ENCODE measurements around the gene SHKBP1.
"Not testable (repeated sequence)": the region's sequence is repeated elsewhere in the genome, so short reads cannot be mapped to it uniquely, and the experiment has no call there.

The SHKBP1 gene

DNA sequence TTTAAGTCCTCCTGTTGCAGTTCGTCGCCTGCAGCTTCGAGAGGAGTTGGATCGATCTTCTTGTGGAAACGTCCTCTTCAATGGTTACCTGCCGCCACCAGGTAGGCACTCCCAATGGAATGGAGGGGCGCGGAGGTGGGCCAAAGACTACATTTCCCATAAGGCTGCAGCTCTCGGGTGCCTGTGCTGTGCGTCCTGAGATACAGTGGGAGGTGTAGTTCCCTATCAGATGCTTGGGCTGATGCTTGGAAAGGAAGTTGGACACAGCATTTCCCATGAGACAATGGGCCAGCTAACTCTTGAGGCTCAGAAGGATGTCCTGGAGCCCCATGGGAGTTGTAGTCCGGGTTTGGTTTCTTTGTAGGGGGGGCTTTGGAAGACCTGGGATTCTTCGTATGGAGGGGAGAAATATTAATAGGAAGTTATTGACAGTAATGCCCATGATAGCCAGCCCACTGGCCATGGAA, 1.8 kb downstream of the SHKBP1 start:
- DNase-seq: peak in 6 of 42 donors; percentile 20 to 61 (median 40)
- intact Hi-C loops (cut with DNase I): no loop called here

DNA sequence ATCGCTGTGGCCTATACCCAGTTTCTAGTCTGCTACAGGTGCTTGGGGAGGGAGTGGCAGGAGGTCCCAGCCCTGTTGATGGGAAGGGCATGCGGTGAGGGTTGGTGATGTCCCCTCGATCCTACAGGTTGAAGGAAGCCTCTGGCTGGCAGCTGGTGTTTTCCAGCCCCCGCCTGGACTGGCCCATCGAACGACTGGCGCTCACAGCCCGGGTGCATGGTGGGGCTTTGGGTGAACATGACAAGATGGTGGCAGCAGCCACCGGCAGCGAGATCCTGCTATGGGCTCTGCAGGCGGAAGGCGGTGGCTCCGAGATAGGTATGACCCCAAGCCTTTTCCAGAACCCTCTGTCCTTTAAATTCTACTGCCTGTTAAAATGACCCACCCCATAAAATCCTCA, 3.9 kb downstream of the SHKBP1 start:
- intact Hi-C loops (cut with DNase I): no loop called here
- no peak for DNase-seq

DNA sequence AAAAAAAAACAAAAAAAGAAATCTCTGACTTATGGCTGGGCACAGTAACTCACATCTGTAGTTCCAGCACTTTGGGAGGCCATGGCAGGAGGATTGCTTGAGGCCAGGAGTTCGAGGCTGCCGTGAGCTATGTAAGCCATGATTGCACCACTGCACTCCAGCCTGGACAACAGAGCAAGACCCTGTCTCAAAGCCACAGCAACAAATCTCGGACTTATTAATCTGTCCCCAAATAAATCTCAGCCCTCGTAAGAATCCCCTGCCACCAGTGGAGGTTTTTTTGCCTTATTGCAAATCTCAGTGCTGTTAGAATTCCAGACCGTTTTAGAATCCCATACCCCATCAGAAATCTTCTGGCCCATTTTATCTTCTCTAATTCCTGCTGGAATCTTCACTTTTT, 4.9 kb downstream of the SHKBP1 start:
- DNase-seq: no peak
- intact Hi-C loops (cut with DNase I): no loop called here

DNA sequence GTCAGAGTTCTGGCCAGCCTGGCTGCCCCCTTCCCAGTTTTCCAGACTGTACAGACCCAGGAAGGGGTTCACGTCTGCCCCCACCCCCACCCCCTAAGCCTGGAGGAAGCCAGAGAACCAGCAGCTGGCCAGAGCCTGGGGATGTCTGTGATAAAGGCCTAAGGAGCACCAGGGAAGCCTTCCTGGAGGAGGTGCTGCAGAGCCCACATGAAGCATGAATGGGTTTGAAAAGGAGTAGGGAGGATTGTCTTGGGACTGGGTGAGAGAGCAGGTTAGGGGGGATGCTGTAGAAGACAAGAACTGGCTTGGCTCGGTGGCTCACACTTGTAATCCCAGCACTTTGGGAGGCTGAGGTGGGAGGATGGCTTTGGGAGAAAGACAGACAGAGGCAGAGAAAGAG, 5.8 kb downstream of the SHKBP1 start:
- intact Hi-C loops (cut with DNase I): no loop called here

DNA sequence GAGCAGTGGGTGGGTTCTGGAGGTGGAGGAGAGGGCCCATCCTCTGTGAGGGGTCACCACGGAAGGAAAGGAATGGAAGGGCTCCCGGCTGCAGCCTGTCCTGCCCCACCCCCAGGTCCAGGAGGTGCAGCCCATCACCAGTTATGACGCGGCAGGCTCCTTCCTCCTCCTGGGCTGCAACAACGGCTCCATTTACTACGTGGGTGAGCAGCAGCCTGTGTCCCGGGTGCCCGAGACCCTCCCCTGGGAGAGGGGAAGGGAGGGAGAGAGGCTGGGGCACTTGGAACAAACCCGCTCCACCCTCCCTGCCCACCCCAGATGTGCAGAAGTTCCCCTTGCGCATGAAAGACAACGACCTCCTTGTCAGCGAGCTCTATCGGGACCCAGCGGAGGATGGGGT, 6.6 kb downstream of the SHKBP1 start:
- intact Hi-C loops (cut with DNase I): no loop called here

More for the DNA sequence above, 5.8 kb downstream of the SHKBP1 start:
- DNase-seq: no peak

DNA sequence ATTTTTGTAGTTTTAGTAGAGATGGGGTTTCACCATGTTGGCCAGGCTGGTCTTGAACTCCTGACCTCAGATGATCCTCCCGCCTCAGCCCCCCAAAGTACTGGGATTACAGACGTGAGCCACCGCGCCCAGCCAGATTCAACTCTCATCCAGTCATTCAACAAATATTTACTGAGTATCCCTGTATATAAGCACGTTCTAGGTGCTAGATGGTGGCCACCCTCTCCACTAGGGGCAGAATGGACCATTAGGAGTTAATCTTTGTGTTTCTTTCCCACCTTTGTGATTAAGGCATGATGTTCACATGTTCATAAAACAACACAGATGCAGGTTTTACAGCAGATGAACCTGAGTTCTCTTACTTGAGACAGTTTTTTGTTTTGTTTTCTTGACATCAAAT, 7.3 kb downstream of the SHKBP1 start:
- no peak for DNase-seq
- intact Hi-C loops (cut with DNase I): no loop called here

More for the DNA sequence above, 6.6 kb downstream of the SHKBP1 start:
- DNase-seq: peak in 3 of 42 donors; percentile 30 to 35 (median 32)

DNA sequence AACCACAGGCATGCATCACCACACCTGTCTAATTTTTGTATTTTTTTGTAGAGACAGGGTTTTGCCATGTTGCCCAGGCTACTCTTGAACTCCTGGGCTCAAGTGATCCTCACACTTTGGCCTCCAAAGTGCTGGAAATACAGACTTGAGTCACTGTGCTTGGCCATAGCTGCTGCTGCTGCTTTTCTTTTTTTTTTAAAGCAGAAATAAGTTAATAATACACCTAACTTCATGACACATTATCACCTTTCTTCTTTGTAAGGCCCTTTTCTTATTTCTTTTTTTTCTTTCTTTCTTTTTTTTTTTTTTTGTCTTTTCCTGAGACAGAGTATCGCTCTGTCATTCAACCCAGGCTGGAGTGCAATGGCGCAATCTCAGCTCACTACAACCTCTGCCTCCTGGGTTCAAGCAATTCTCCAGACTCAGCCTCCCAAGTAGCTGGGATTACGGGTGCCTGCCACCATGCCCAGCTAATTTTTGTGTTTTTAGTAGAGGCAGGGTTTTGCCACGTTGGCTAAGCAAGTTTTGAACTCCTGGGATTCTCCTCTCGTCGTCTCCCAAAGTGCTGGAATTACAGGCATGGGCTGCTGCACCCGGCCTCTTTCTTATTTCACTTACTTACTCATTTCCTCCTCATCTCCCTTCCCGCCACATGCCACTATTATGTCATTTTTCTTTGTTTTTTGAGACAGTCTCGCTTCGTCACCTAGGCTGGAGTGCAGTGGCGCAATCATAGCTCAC, 8.7 kb downstream of the SHKBP1 start:
- intact Hi-C loops (cut with DNase I): no loop called here
- DNase-seq: no peak

DNA sequence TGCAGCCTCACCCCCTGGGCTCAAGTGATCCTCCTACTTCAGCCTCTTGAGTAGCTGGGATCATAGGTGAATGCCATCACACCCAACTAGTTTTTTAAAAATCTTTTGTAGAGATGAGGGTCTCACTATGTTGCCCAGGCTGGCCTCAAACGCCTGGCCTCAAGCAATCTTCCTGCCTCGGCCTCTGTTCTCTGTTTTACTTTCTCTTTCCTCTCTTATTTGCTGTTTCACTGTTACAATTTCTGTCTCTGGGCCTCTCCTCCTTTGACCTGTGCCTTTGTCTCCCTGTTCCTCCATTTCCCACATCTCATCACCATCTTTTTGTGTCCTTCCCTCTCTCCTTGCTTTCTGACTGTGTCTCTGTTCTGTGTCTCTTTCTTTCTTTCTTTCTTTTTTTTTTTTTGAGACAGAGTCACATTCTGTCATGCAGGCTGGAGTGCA, 9.3 kb downstream of the SHKBP1 start:
- no peak for DNase-seq
- intact Hi-C loops (cut with DNase I): no loop called here

GRCh38 chr19:40586611-40587010, 9.9 kb downstream of the SHKBP1 start:
- intact Hi-C loops (cut with DNase I): no loop called here

DNA sequence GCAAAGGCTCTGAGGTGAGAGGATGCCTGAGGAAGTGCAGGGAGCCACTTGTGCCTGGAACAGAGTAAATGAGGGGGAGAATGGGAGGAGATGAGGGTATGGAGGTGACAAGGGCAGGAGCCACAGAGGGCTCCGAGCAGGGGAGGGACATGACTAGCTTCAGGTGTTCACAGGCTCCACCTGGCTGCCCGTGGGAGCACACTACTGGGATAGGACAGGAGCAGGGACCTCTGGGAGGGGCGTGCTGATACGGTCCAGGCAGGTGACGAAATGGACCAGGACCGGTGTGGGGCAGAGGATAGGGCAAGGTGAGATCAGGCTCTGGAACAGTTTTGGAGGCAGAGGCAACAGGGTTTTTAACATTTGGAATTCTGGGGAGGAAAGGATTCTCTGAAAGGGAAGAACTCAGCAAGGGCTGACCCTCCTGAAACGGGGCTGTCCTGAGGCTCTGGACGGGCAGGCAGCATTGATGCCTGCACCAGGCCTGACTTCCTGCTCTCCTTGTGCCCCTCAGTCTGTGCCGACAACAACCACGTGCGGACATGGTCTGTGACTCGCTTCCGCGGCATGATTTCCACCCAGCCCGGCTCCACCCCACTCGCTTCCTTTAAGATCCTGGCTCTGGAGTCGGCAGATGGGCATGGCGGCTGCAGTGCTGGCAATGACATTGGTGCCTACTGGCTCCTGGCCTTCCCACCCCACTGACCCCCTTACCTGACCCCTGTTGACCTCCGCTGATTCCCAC, 11.6 kb downstream of the SHKBP1 start:
- intact Hi-C loops (cut with DNase I): no loop called here
- DNase-seq: no peak

More at GRCh38 chr19:40586611-40587010, 9.9 kb downstream of the SHKBP1 start:
- DNase-seq: no peak

GRCh38 chr19:40588926-40589569, 12.4 kb downstream of the SHKBP1 start:
- intact Hi-C loops (cut with DNase I): no loop called here

DNA sequence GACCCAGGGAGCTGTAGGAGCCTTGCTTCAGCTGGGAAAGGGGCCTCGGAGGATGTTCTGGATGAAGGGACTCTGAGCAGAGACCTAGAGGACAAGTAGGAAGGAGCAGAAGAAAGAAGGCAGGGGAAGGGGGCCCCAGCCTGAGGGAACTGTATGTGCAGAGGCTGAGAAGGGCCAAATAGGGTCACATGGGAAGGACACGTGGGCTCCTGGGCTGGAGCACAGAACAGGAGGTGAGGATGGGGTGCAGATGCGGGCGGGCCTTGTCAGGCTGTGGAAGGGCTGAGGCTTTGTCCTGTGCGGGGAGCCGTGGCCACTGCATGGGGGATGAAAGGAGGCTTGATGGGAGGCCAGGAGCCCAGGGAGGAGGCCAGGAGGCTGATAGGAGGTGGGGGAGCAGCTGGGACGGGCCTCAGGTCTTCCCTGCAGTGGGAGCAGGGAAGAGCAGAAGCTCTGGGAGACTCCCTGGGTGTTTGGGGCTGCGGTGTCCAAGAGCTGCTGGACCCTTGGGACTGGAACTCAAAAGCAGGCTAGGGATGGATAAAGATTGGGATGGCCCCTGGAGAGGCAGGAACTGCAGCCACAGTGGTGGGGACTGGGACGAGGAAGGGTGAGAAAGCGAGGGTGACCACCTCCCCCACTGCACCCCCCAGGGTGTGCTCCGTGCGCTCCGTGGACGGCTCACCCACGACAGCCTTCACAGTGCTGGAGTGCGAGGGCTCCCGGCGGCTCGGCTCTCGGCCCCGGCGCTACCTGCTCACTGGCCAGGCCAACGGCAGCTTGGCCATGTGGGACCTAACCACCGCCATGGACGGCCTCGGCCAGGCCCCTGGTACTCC, 13.1 kb downstream of the SHKBP1 start:
- DNase-seq: no peak
- intact Hi-C loops (cut with DNase I): no loop called here

More at GRCh38 chr19:40588926-40589569, 12.4 kb downstream of the SHKBP1 start:
- DNase-seq: no peak

GRCh38 chr19:40590464-40591265, 14.0 kb downstream of the SHKBP1 start:
- intact Hi-C loops (cut with DNase I): no loop called here
- no peak for DNase-seq

- DNase-seq; intact Hi-C loops (cut with DNase I): not testable (repeated sequence)
These were observed 15.1 kb downstream of the SHKBP1 start for GRCh38 chr19:40591724-40592123.

GRCh38 chr19:40592170-40592569, 15.5 kb downstream of the SHKBP1 start:
- DNase-seq: peak in 9 of 42 donors; percentile 26 to 71 (median 49)
- intact Hi-C loops (cut with DNase I): no loop called here

- peak in 14 of 42 donors; percentile 25 to 71 (median 56) for DNase-seq
- intact Hi-C loops (cut with DNase I): no loop called here
These were observed 17.6 kb downstream of the SHKBP1 start for GRCh38 chr19:40594255-40594654.

DNA sequence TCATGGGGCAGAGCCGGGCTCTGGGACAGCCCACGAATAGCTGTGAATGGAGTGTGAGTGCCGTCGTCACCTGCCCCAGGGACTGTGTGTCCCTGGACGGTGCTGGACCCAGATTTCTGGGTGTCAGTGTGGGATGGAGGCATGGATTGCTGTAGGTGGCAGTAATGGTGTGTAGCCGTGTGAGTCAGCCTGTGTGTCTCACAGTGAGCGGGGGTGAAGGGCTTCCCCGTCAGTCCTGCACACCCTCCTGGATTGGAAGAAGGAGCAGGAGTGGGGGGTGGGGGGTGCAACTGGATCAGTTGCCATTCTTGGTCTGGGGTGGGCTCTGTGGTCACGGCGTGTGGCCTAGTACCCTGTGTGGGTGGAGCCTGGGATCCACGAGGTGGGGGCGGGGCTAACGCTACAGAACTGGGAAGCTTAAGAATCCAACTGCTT, 18.0 kb downstream of the SHKBP1 start:
- intact Hi-C loops (cut with DNase I): no loop called here
- peak in 37 of 42 donors; percentile 31 to 89 (median 68) for DNase-seq

Measured in head of caudate nucleus (tissue), 42 donors.